GM10266 (cell line): ENCODE results near the gene NPFF.

Experiments used
- DNase-seq: peaks from one replicate; pipeline ENCODE4 v3.0.0; 2012; ENCODE audit errors: extremely low spot score
- CTCF ChIP-seq: IDR thresholded peaks from 2 replicates; pipeline ENCODE4 v1.5.1; 2012; ENCODE audit warnings: mild to moderate bottlenecking, low read depth; ENCODE audit not compliant: control insufficient read depth, insufficient read depth; ENCODE audit errors: missing control alignments

The NPFF gene

GRCh38 chr12:53461591-53461990 lies 45.7 kb downstream of the NPFF start:
- no peak for DNase-seq
- no peak for TF ChIP-seq CTCF

- no peak for DNase-seq
These were observed 46.2 kb downstream of the NPFF start for GRCh38 chr12:53461059-53461458.

GRCh38 chr12:53459097-53459496 lies 48.2 kb downstream of the NPFF start:
- no peak for TF ChIP-seq CTCF
- DNase-seq, result no peak

More at GRCh38 chr12:53461059-53461458, 46.2 kb downstream of the NPFF start:
- TF ChIP-seq CTCF, result no peak
